GM12873 (cell line): ENCODE results near the gene ISYNA1.

ENCODE experiments used
- TF ChIP-seq, protein P1 (sequence below): IDR thresholded peaks from 2 replicates; pipeline ENCODE4 v1.5.1; 2012; ENCODE audit warnings: low read depth, mild to moderate bottlenecking, moderate library complexity, low read length, control low read depth; ENCODE audit not compliant: insufficient read depth; ENCODE audit errors: missing control alignments

Gene ISYNA1

GRCh38 chr19:18432275-18433014 is 5.5 kb downstream of the ISYNA1 start:
- TF ChIP-seq, protein P1, sequence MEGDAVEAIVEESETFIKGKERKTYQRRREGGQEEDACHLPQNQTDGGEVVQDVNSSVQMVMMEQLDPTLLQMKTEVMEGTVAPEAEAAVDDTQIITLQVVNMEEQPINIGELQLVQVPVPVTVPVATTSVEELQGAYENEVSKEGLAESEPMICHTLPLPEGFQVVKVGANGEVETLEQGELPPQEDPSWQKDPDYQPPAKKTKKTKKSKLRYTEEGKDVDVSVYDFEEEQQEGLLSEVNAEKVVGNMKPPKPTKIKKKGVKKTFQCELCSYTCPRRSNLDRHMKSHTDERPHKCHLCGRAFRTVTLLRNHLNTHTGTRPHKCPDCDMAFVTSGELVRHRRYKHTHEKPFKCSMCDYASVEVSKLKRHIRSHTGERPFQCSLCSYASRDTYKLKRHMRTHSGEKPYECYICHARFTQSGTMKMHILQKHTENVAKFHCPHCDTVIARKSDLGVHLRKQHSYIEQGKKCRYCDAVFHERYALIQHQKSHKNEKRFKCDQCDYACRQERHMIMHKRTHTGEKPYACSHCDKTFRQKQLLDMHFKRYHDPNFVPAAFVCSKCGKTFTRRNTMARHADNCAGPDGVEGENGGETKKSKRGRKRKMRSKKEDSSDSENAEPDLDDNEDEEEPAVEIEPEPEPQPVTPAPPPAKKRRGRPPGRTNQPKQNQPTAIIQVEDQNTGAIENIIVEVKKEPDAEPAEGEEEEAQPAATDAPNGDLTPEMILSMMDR: no peak

GRCh38 chr19:18431351-18432197 is 6.4 kb downstream of the ISYNA1 start:
- TF ChIP-seq, protein P1: no peak

GRCh38 chr19:18430417-18431144 is 7.4 kb downstream of the ISYNA1 start:
- TF ChIP-seq, protein P1: no peak

DNA sequence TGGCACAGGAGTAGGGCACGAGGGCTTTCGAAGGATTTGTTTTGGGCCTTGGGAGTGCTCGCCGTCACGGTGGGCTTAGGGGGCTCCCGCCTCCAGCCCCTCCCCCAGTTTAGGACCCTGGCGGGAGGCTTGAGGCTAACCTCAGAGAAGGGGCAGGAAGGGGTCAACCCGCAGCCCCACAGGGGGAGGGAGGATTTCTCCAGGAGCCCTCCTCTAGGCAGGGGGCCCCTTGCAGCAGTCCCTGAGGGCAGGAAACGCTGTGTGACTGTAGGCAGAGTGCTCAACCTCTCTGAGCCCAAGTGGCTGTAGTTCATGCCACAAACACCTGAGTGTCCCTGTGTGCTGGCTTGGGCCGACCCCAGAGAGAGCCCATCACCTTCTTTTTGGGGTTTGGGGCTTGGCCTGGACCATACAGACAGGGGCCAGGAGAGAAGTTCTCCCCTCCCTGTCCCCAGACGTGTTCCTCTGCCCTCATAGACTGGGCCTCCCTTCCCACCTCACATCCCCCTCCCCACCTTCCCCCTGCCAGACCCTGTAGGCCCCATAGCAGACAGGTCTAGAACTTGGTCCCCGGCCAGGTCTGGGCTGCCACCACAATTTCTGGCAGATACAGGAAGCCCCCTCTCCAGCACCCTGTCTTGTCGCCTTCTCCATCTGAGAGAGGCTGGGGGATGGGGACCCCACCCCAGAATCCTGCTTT is 8.1 kb downstream of the ISYNA1 start:
- TF ChIP-seq, protein P1: no peak

DNA sequence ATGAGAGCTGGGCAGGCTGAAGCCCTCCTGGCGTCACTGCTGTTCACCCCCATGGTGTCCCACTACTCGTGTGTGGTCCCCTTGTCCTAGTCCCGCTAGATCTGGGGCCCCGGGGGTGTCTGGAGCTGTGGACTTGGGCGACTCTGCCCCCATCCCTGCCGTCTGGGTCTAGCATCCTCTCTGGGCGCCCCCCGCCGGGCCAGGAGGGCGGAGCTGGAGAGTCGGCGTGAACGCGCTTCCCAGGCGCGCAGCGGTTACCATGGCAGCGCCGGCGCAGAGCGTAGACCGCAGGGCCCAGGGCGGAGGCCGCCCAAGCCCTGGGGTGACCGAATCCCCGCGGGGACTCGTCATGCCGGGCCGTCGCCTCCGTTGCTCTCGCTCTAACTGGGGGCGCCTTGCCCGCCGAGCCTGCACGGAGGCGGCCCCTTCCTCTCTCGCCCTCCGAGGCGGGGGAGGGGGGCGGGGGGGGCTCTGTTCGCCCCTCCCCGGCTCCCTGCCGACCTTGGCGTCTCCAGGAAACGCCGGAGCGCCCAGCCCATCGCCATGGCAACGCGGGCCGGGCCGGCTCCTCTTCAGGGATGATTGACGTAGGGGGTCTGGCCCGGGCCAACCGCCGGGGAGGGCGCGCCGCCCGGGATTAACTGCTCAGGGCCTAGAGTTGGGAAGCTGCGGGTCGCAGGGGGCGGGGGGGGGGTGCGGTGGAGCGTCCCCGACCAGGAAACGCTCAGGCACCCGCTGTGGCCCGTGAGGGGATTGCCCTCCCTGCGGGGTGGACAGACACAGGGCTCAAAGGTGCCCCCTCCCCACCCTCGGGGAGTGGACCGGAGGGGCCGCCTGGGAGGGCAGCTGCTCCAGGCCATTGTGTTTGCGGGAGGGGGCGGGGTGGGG is 8.9 kb downstream of the ISYNA1 start:
- TF ChIP-seq, protein P1: no peak

DNA sequence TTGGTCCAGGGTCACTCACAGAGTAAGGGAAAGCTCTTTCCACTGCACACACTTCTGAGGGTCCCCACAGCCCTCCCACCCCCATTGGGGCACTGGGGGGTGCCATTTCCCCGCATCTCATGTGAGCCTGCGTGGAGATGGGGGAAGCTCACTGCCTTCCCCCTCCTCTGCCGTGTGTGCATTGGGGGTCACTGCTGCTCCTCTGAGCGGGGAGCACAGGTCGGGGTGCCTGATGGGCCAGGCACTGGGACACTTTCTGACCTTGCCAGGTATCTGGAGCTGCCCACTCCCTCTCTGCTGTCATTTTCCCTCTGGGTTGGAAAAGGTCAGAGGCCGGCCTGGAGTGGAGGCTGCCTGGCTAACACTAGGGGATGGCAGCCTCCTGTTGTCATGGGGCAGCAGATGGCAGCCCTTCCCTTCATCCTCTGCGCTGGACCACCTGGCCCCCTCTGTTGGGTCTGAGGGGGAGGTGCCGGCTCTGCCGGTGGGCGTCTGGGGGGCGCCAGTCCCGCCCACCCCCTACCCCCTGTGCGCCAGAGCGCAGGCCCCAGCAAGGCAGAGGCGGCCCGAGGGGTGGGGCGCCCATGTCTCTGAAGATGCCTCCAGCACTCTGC is 9.7 kb downstream of the ISYNA1 start:
- TF ChIP-seq, protein P1: no peak
